ENCODE measurements around the gene GRID2.

Gene GRID2

GRCh38 chr4:93373893-93374860, 1070.4 kb downstream of the GRID2 start:
- DNase-seq (ENCODE audit: insufficient read length, low spot score) (no peak), FAIRE-seq (no peak)
- TF ChIP-seq POLR2A (IDR thresholded peaks at IDR 0.05; ENCODE audit: low read depth, low read length) = no peak
- no peak for TF ChIP-seq POU2F2 (IDR thresholded peaks at IDR 0.05; ENCODE audit: low read depth, low read length)
- no peak for TF ChIP-seq TAF1 (IDR thresholded peaks at IDR 0.05; ENCODE audit: low read depth, low read length)
- TF ChIP-seq POLR2AphosphoS5 (IDR thresholded peaks at IDR 0.05; ENCODE audit: low read depth, low read length) = no peak
- no peak for TF ChIP-seq SPI1 (IDR thresholded peaks at IDR 0.05; ENCODE audit: low read depth, low read length)
- no peak for TF ChIP-seq PAX5 (IDR thresholded peaks at IDR 0.05; ENCODE audit: insufficient read depth, low read length, severe bottlenecking)

- FAIRE-seq = no peak
- TF ChIP-seq POU2F2 (IDR thresholded peaks at IDR 0.05; ENCODE audit: low read depth, low read length) (no peak), TAF1 (IDR thresholded peaks at IDR 0.05; ENCODE audit: low read depth, low read length) (no peak), POLR2AphosphoS5 (IDR thresholded peaks at IDR 0.05; ENCODE audit: low read depth, low read length) (no peak), SPI1 (IDR thresholded peaks at IDR 0.05; ENCODE audit: low read depth, low read length) (no peak), PAX5 (IDR thresholded peaks at IDR 0.05; ENCODE audit: insufficient read depth, low read length, severe bottlenecking) (no peak), POLR2A (IDR thresholded peaks at IDR 0.05; ENCODE audit: low read depth, low read length) (no peak)
- no peak for DNase-seq (ENCODE audit: insufficient read length, low spot score)
Measured at GRCh38 chr4:93384241-93384640, 1080.5 kb downstream of the GRID2 start.

- FAIRE-seq (no peak), DNase-seq (ENCODE audit: insufficient read length, low spot score) (no peak)
- TF ChIP-seq POLR2A (IDR thresholded peaks at IDR 0.05; ENCODE audit: low read depth, low read length) = no peak
- TF ChIP-seq SPI1 (IDR thresholded peaks at IDR 0.05; ENCODE audit: low read depth, low read length) = no peak
- no peak for TF ChIP-seq PAX5 (IDR thresholded peaks at IDR 0.05; ENCODE audit: insufficient read depth, low read length, severe bottlenecking)
- TF ChIP-seq TAF1 (IDR thresholded peaks at IDR 0.05; ENCODE audit: low read depth, low read length) = no peak
- no peak for TF ChIP-seq POU2F2 (IDR thresholded peaks at IDR 0.05; ENCODE audit: low read depth, low read length)
- no peak for TF ChIP-seq POLR2AphosphoS5 (IDR thresholded peaks at IDR 0.05; ENCODE audit: low read depth, low read length)
Measured at GRCh38 chr4:93384887-93385286, 1081.1 kb downstream of the GRID2 start.

GRCh38 chr4:93394545-93395081, 1090.8 kb downstream of the GRID2 start:
- DNase-seq (ENCODE audit: insufficient read length, low spot score) = no peak
- no peak for FAIRE-seq
- TF ChIP-seq SPI1 (IDR thresholded peaks at IDR 0.05; ENCODE audit: low read depth, low read length) = no peak
- no peak for TF ChIP-seq POLR2A (IDR thresholded peaks at IDR 0.05; ENCODE audit: low read depth, low read length)

- no peak for DNase-seq (ENCODE audit: insufficient read length, low spot score)
- no peak for FAIRE-seq
- TF ChIP-seq POLR2A (IDR thresholded peaks at IDR 0.05; ENCODE audit: low read depth, low read length) = no peak
Measured at GRCh38 chr4:93396272-93396671, 1092.5 kb downstream of the GRID2 start.

- DNase-seq (ENCODE audit: insufficient read length, low spot score) = no peak
- no peak for TF ChIP-seq TAF1 (IDR thresholded peaks at IDR 0.05; ENCODE audit: low read depth, low read length)
- no peak for TF ChIP-seq POU2F2 (IDR thresholded peaks at IDR 0.05; ENCODE audit: low read depth, low read length)
- no peak for TF ChIP-seq POLR2AphosphoS5 (IDR thresholded peaks at IDR 0.05; ENCODE audit: low read depth, low read length)
- TF ChIP-seq POLR2A (IDR thresholded peaks at IDR 0.05; ENCODE audit: low read depth, low read length) = no peak
- TF ChIP-seq SPI1 (IDR thresholded peaks at IDR 0.05; ENCODE audit: low read depth, low read length) = no peak
- no peak for FAIRE-seq
Measured at GRCh38 chr4:93403571-93403970, 1099.8 kb downstream of the GRID2 start.

- FAIRE-seq (no peak), DNase-seq (ENCODE audit: insufficient read length, low spot score) (no peak)
- TF ChIP-seq SPI1 (IDR thresholded peaks at IDR 0.05; ENCODE audit: low read depth, low read length) (no peak), POLR2AphosphoS5 (IDR thresholded peaks at IDR 0.05; ENCODE audit: low read depth, low read length) (no peak), POU2F2 (IDR thresholded peaks at IDR 0.05; ENCODE audit: low read depth, low read length) (no peak), PAX5 (IDR thresholded peaks at IDR 0.05; ENCODE audit: insufficient read depth, low read length, severe bottlenecking) (no peak), TAF1 (IDR thresholded peaks at IDR 0.05; ENCODE audit: low read depth, low read length) (no peak), POLR2A (IDR thresholded peaks at IDR 0.05; ENCODE audit: low read depth, low read length) (no peak)
Measured at GRCh38 chr4:93407493-93408275, 1103.9 kb downstream of the GRID2 start.

GRCh38 chr4:93409035-93409434, 1105.3 kb downstream of the GRID2 start:
- no peak for DNase-seq (ENCODE audit: insufficient read length, low spot score)
- no peak for TF ChIP-seq PAX5 (IDR thresholded peaks at IDR 0.05; ENCODE audit: insufficient read depth, low read length, severe bottlenecking)
- TF ChIP-seq POLR2A (IDR thresholded peaks at IDR 0.05; ENCODE audit: low read depth, low read length) = no peak
- TF ChIP-seq TAF1 (IDR thresholded peaks at IDR 0.05; ENCODE audit: low read depth, low read length) = no peak
- no peak for TF ChIP-seq POU2F2 (IDR thresholded peaks at IDR 0.05; ENCODE audit: low read depth, low read length)
- TF ChIP-seq SPI1 (IDR thresholded peaks at IDR 0.05; ENCODE audit: low read depth, low read length) = no peak
- no peak for TF ChIP-seq POLR2AphosphoS5 (IDR thresholded peaks at IDR 0.05; ENCODE audit: low read depth, low read length)
- FAIRE-seq = no peak

GRCh38 chr4:93414041-93414550, 1110.3 kb downstream of the GRID2 start:
- no peak for FAIRE-seq
- TF ChIP-seq TAF1 (IDR thresholded peaks at IDR 0.05; ENCODE audit: low read depth, low read length) = no peak
- no peak for TF ChIP-seq POLR2AphosphoS5 (IDR thresholded peaks at IDR 0.05; ENCODE audit: low read depth, low read length)
- no peak for TF ChIP-seq POLR2A (IDR thresholded peaks at IDR 0.05; ENCODE audit: low read depth, low read length)
- no peak for TF ChIP-seq PAX5 (IDR thresholded peaks at IDR 0.05; ENCODE audit: insufficient read depth, low read length, severe bottlenecking)
- TF ChIP-seq SPI1 (IDR thresholded peaks at IDR 0.05; ENCODE audit: low read depth, low read length) = no peak
- no peak for TF ChIP-seq POU2F2 (IDR thresholded peaks at IDR 0.05; ENCODE audit: low read depth, low read length)

More at GRCh38 chr4:93414041-93414550, 1110.3 kb downstream of the GRID2 start:
- DNase-seq (ENCODE audit: insufficient read length, low spot score) = no peak

Measured in GM12891 (cell line).